GM12891 (cell line): ENCODE results near the gene MMP14.

Experiments
- POLR2A ChIP-seq: IDR thresholded peaks from 2 replicates; pipeline ENCODE4 v1.6.1; 2011; ENCODE audit warnings: low read depth, low read length, control low read depth
- POLR2AphosphoS5 ChIP-seq: IDR thresholded peaks from 2 replicates; pipeline ENCODE4 v1.6.1; 2011; ENCODE audit warnings: low read depth, low read length, control low read depth
- POU2F2 ChIP-seq: IDR thresholded peaks from 2 replicates; pipeline ENCODE4 v1.6.1; 2011; ENCODE audit warnings: low read depth, mild to moderate bottlenecking, control low read depth, low read length, moderate library complexity
- TAF1 ChIP-seq: IDR thresholded peaks from 2 replicates; pipeline ENCODE4 v1.6.1; 2011; ENCODE audit warnings: low read depth, low read length, control low read depth

- TF ChIP-seq POLR2AphosphoS5 = no peak
- TF ChIP-seq TAF1 = no peak
- no peak for TF ChIP-seq POLR2A
- no peak for TF ChIP-seq POU2F2
Observed at GRCh38 chr14:22813145-22813544, 23.2 kb upstream of the MMP14 start.
